ENCODE results near the gene TBX20. TPM values are rescaled to one million over a fixed set of nuclear protein-coding genes. Genes with fewer than 3 reads are reported as not detected.
A peak's percentile ranks its signal among the peaks of the same experiment; 100 is the strongest.

TBX20 gene
- total and polyA plus RNA-seq, 2 experiments from 2014 or later: 0.69 TPM; not detected in 1

GRCh38 chr7:35255443-35256255, 1.7 kb upstream of the TBX20 start:
- Mint-ChIP-seq H3K9me3 (no peaks in the 10 kb centered on the region; the same call in 1 of the 3 replicates), H3K27ac (no peak overlapping the region), H3K27me3 (ENCODE audit: insufficient read depth, low read depth, poor library complexity) (peaks cover 96% of the 10 kb centered on the region), H3K4me1 (peaks cover 59% of the 10 kb centered on the region), H3K4me3 (peak overlapping the region; percentile 72), H3K36me3 (ENCODE audit: low read depth) (no peaks in the 10 kb centered on the region)
- Histone ChIP-seq H3K4me1 (ENCODE audit: insufficient read depth) (peaks cover 71% of the 10 kb centered on the region), H3F3A (replicated peaks; ENCODE audit: low read depth) (peaks cover 25% of the 10 kb centered on the region), H3K36me3 (ENCODE audit: insufficient read depth) (no peaks in the 10 kb centered on the region), H4K20me1 (replicated peaks; ENCODE audit: insufficient read depth) (peaks cover 22% of the 10 kb centered on the region), H3K27me3 (ENCODE audit: insufficient read depth) (peaks cover 100% of the 10 kb centered on the region), H3K4me3 (peak overlapping the region; percentile 66), H2AFZ (no peak overlapping the region), H3K9me2 (ENCODE audit: insufficient read depth) (no peaks in the 10 kb centered on the region), H3K4me2 (peak overlapping the region; percentile 92), H3K79me2 (replicated peaks; ENCODE audit: insufficient read depth) (no peaks in the 10 kb centered on the region), H3K27ac (ENCODE audit: low read depth) (no peak overlapping the region)
- TF ChIP-seq ZNF114 (CRISPR knock-in tag; IDR thresholded peaks at IDR 0.05) (no peak), ZNF462 (CRISPR knock-in tag; IDR thresholded peaks at IDR 0.05) (no peak), ETS1 (IDR thresholded peaks at IDR 0.05) (no peak), EZH2phosphoT487 (IDR thresholded peaks at IDR 0.05; ENCODE audit: unreplicated experiment) (peak; percentile 89), EZH2 (IDR thresholded peaks at IDR 0.05; ENCODE audit: low read depth, unreplicated experiment) (peak; percentile 86), ZNF331 (CRISPR knock-in tag; IDR thresholded peaks at IDR 0.05; ENCODE audit: low read depth) (no peak)
- ATAC-seq: no peak
- DNase-seq (ENCODE audit: low spot score): peak; percentile 41

Data from GM23338 (cell line).